HG02610 (cell line): Measurements from ENCODE around the gene HTR5A.

ENCODE experiments used
- ATAC-seq: cut with Tn5 transposase; IDR thresholded peaks from one replicate; pipeline ENCODE4 v1.9.1; 2021; ENCODE audit warnings: mild to moderate bottlenecking, moderate library complexity; ENCODE audit not compliant: unreplicated experiment

Gene HTR5A

DNA sequence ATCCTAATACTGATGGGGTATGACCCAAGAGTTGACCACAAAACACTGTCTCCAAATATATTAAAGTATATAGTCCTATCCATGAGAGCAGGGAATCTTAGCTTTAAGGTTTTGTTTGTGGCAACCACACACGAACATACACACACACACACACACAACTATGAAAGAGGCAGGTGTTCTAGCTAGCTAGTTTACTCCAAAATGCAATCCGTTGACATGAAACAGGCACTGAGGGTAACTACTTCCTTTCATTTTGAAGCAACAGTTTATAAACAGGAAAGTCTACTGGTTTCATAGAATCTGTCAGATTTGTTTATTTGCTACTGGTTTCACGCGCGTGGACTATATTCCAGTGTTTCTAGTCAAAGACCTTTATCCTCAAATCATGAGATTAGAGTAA, 14.8 kb downstream of the HTR5A start:
- ATAC-seq = no peak

DNA sequence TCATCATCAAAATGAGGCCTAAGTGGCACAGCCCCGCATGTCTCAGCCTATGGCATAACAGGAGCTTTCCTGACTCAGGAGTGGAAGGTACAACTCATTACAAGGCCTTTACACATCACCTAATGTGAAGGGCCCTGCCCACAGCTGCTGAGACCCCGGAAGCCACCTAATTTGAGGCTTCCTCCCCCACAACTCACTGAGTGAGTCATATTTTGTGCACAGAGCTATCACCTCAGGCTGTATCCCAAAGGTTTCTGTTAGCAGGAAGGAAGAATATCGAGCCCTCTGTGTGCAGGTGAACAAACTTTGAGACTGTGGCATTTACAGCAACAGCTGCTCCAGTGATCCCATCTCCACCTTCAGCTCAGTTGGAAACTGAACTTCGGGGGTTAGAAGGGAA, 20.6 kb downstream of the HTR5A start:
- no peak for ATAC-seq

DNA sequence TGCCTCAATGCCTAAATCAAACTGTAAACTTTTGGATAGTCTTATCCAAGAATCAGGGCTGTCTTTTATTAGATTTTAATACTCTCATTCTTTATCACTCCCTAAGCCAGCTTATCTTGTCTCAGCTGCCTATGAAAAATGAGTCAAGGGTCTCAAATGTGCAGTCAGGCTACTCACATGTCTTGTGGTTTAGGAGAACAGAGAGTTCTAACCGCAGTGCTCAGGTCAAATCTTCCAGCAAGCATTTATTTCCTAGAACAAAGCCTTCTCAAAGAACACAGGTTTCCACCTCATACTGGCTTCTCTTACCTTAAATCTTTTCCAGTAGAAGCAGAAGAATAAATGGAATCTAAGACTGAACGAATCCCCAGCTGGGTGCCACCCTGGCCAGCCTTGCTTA, 23.5 kb downstream of the HTR5A start:
- ATAC-seq = no peak

DNA sequence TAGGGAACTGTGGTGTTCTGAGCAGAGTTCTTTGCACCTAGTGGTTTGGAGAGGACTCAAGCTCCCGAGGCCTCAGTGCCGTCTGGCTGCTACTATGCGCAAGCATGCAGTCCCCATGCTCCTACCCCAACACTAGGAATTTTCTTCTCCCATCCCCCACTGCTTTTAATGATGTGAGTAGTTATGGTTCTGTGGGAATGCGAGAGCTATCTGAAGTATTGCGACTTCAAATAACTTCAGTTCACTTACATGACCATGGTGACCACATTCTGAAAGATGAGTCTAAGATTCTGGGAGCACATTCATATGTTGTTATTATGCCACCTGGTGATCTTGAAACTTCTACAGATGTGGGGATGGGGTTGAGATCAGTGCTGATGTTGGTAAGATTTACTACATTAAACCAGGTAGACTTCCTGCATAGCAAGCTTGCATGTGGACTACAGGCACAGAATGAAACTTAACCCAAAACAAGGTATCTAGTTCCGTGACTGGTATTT, 24.6 kb downstream of the HTR5A start:
- no peak for ATAC-seq

DNA sequence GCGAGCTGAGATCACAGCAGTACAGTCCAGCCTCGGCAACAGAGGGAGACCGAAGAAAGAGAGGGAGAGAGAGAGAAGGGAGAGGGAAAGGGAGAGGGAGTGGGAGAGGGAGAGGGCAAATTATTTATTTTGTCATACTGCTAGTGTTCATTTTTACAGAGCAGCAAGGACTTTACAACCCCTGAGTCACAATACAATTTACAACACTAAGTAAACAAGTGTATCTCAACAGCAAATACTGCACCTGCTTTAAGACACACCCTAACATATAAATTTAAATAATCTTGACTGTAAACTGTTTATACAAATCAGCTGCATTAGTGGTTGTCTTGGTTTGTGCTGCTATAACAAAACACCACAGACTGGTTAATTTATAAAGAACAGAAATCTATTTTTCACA, 27.2 kb downstream of the HTR5A start:
- ATAC-seq = no peak

DNA sequence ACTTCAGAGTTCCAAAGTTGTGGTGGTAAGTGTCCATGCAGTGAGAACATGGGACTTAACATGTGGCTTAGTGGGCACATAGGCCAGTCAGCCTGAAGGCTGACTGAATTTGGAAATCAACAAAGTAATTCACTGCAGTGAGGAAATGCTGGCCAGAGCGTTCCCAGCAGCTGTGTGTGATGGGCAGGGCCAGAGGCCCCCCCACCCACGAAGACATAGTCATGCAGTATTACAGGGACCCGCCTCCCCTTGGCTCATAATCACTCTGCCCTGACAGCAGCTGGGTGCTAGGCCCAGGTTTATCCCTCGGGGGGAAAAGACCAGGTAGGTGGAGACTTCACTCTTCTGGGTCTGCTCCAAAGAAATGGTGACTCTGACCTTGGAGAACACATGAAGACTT, 33.7 kb downstream of the HTR5A start:
- ATAC-seq = no peak

DNA sequence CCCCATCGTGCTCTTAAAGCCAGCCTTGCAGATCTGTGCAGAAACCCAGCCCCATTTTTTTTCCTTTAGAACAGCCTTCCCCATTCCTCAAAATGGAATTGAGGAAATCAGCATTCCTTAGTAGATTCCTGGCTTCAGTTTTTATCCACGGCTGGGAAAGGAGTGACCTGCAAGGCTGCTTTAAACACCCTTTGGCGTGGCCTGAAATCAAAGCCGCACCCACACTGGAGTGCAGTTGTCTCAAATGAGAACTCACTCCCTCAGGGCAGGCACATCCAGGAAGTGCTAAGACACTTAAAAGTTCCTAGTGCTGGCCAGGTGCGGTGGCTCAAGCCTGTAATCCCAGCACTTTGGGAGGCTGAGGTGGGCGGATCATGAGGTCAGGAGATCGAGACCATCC, 34.8 kb downstream of the HTR5A start:
- no peak for ATAC-seq

DNA sequence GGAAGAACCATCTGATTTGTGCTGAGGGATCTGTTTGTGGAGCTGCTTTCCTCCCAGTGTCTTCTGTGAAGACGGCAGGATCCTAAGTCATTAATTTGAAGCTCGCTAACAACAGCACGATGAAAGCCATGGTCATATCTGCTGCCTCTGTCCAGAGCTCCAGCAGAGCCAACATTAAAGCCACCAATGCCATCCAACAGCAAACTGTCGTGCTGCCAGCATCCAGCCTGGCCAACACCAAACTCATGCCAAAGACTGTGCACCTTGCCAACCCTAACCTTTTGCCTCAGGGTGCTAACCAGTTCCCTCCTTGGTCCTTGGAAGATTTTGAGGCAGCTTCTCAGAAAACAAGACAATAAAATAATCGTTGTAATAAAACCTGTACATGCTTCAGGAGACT, 36.2 kb downstream of the HTR5A start:
- no peak for ATAC-seq

DNA sequence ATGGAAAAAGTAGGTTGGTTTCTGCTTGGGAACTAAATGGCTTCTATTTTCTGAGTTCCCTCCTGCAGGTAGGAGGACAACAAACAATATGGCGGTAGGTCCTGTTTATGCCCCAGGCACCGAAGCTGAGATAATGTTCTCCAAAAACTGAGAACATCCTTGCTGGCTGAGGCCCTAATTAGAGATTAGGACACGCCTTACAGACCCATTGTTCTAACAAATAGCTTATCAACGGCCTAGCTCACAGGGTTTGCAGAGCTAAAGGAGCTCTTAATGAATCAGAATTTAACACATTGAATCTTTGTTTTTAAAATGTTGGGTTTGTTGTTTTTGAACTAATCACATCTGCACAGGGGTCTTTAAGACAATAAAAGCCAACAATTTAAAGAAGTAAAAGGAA, 37.0 kb downstream of the HTR5A start:
- no peak for ATAC-seq

DNA sequence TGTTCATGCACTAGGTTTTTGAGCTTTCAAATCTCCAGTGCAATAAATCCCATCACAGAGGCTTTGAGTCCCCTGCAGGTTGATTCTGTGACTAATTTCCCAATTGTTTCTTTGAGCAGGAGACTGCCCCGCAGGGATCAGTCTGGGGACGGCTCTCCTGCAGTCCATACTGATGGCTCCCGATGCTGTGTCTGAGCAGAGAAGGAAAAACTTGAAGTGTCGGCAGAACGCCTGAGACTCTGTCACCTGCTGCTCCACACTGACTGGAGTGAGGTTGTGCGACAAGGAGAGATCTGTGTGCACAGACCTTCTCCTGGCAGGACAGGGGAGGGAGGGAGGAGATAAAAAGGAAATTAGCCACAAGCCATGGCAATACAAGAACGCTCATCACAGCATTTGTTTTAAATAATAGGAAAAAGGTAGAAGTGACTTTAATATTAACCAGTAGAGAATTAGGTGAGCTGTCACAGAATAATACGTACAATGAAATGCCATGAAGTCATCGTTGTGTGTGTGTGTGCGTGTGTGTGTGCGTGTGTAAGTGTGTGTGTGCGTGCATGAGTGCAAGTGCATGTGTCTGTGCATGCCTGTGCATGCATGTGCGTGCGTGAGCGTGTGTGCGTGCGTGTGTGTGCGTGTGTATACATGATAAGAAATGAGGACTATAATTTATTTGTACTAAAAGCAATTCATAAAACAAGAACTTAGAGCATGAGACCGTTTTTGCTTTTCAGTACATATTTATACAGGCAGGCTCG, 38.2 kb downstream of the HTR5A start:
- ATAC-seq = no peak

DNA sequence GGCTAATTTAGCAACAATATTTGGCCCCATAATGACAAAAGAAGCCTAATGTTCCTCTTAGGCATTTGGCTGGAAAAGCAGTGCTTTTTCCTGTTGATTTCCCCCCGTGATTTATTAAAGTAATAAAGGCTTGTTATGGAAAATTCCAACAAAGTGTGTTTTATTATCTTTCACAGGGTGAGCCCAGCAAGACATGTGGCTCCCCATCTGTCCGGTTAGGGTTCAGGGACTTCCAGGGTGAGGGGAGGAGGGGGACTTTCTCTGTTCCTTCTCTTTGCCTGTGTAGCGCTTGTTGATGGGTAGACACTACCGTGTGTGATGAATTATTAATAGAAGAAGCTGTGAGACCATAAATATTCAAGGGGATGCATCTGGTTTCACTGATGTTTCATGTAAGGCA, 39.0 kb downstream of the HTR5A start:
- no peak for ATAC-seq

DNA sequence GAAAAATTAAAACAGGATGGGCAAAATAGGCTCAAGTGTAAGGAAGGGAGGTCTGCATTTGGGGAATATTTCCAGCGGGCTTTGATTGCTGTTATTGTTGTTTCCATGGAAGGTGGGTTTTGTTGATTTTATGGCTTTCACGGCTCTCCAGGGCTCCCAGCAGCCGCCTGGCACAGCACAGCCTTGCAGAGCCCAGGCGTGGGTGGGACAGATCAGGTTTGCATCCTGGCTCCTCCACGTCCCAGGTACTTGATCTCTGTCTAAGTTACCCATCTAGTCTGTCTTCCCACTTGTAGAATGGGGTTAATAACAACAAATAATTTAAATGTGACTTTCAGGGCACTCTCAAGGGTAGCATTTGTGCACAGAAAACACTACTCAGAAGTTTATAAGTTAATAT, 45.2 kb downstream of the HTR5A start:
- no peak for ATAC-seq

DNA sequence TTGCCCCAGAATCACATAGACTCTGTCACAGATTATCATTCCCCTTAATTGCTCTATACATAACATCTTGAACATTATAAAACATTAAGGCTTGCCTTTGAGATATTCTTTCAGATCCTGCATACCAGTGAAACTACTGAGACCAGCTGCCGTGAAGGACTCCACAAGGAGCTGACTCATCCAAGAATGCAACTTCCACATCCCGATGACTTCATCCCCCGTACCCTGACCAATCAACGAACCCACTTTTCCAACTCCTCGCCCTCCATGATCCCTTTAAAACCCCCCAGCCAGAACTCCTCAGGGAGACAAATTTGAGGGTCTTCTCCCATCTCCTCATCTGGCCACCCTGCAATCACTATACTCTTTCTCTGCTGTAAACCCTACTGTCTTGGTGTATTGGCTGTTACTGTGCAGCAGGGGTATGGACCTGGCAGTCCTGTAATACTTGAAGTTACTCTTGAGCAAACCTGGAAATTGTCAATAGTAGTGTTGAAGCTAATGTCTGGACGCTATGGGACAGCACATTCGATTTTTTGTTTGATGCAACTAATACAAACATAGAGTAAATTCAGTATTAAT, 49.8 kb downstream of the HTR5A start:
- no peak for ATAC-seq

DNA sequence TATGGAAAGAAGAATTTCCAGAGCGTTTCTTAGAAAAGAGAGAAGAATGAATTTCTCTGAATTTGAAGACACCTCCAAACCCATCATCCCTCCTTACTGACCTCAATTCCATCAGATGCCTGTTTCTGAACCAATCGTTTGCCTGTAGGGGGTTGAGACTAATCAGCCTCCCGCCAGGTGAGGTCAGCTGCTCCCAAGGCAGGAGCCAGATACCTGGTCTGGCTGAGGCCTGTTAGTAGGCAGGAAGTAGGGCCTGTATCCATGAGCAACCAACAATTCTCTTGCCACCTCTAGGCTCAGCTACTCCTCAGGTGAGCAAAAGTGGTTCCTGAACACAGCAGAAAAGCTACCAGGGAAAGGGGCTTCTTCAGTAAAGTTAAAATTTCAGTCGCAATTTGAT, 50.3 kb downstream of the HTR5A start:
- no peak for ATAC-seq

DNA sequence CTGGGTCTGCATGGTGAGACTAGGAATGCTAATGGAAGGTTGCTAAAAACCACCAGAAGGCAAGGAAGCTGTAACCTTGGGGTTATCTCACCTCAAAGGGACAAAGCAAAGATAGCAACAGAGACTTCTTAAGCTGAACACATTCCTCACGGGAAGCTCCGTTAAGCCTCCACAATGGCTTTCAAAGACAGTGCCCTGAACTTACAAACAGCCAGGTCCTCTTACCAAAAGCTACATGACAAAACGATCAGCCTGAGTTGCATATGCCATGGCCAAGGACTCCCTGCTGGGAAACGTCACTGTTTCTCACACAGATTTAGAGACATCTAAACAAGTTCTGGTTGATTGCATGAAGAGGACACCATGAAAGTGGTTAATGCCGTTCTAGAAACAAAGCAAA, 52.7 kb downstream of the HTR5A start:
- ATAC-seq = no peak

DNA sequence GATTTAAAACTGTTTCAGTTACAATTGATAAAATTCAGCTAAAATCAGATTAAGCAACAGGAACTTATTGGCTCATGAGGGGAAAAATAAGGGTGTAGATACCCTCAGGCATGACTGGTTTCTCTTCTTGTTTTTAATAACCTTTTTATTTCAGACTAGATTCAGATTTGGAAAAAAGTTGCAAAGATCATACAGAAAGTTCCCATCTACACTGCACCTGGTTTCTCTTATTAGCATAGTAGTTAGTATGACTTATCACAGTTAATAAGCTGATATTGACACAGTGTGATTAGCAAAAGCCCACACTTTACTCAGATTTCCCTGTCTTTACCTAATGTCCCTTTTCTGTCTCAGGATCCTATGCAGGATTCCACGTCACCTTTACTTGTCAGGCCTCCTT, 53.3 kb downstream of the HTR5A start:
- ATAC-seq = no peak

DNA sequence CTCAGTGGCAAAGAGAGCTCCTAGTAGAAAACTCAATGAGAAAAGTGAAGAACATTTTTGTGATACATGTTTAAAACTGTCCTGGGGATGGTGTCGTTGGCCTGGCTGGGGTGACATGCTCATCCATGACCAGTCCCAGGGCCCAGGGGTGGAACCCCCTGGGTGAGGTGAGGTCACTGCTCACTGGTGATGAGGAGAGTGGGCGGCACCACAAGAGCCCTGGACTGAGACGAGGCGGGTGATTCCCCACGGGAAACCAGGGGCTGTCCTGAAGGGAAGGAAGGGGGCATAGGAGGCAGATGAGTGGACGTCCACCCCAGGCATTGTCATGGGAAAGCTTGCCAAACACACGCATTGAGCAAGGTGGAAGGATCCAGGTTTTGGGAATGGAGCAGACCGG, 54.6 kb downstream of the HTR5A start:
- ATAC-seq = no peak

DNA sequence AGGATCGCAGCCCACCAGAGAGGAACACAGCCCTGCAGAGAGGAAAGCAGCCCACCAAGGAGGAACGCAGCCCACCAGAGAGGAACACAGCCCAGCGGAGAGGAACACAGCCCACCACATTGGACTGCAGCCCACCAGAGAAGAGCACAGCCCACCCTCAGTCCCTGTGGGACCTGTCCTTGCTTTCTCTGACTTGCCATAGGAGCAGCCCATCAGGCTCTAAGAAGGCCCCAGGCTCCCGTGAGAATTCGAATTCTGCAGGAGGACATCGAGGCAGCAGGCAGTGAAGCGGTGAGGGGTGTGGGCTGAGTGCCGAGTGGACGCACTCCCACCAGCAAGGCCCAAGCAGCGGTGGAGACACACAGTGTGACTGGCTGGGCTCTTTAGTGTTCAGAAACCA, 59.1 kb downstream of the HTR5A start:
- no peak for ATAC-seq

DNA sequence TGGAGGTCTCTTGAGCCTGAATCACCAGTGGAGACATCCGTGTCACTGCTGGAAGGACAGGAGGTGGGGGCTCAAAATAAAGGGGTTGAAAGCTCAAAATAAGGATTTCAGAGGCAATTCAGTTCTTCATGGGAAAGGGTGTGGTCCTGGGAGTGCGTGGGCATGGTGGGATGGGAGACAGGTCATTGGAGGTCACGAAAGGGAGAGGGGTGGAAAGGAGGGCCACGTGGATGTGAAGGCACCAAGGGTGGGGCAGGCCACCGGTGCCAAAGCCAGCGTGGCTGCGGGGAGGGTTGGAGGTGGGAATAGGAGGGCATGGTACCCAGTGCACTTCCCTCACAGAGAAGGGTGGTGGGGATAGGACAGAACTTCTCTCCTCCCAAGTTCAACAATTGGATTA, 59.7 kb downstream of the HTR5A start:
- ATAC-seq = no peak

DNA sequence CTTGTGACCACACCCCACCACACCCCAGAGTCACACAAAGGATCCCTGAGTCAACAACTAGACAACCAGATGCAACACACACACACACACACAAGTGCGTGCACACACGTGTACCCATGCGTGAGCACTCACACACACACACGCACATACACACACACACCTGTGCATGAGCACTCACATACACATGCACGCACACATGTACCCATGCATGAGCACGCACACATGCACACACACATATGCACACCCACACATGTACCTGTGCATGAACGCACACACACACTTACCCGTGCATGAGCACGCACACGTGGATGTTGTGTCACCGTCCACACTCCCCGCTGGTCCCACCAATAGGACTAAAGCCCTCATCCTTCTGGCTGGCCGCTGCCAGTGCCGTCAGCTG, 60.4 kb downstream of the HTR5A start:
- no peak for ATAC-seq

DNA sequence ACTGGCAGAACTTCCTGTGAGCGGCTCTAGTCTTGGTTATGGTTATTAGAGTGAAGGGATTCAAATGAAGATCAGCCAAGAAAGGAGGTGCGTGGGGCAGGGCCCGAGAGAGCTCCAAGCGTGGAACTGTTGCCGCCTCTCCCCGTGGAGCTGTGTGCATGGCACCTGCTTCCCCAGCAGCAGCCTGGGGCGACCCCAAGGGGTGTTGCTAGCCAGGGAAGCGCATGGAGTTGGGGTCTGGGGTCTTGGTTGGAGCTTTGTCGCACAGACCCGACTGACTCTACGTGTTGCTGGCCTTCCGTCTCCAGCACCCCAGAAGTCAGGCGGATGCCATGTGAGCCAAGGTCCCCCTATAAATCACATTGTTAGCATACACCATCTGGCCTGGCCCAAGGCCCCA, 61.0 kb downstream of the HTR5A start:
- no peak for ATAC-seq

DNA sequence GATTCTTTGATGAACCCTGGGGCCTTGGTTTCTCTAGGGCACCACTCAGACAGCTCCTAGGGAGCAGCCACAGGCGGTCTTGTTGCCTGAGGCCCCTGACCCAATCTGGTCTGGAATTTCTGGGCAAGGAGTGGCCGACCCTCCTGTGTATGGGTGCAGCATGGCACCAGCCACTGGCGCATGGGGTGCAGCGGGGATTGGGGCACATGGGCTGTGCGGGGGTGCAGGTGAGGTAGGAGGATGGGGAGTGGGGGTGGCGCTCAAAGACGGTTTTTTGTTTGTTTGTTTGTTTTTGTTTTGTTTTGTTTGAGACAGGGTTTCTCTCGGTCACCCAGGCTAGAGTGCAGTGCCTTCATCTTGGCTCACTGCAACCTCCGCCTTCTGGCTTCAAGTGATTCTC, 62.3 kb downstream of the HTR5A start:
- no peak for ATAC-seq
